Measurements from ENCODE around the gene FITM1. TPM values are rescaled to one million over a fixed set of nuclear protein-coding genes. Genes with fewer than 3 reads are reported as not detected.

Gene FITM1
- polyA plus RNA-seq, 1 of the 3 experiments (the other 2 are of a cell fraction): 0.12 TPM

DNA sequence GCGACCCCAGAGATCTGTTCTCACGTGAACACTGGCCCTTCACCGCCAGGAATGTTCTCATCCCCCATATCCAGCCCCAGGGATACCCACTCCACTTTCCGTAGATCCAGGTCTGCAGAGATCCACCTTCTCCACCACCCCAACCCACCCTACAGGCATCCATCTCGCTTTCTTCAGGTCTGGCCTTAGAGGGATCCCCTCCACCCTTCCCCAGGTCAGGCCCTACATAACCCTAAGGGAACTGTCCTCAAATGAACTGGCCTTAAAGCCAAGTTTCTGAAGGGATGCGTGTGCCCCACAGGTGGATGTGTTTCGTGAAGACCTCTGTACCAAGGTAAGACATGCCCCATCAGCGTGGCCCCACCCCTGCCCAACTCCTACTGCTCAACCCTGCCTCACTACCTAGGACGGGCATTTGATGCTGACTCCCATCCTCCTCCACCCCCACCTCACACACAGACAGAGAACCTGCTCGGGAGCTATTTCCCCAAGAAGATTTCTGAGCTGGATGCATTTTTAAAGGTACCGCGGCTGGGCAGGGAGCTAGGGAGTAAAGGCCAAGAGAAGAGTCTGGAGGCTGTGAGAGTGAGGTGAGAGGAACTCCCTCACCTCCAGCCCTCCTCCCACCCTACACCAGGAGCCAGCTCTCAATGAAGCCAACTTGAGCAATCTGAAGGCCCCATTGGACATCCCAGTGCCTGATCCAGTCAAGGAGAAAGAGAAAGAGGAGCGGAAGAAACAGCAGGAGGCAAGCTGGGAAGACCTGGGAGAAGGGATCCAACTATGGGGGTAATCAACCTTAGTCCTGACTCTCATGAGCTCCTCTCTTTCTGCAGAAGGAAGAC, 6.4 kb downstream of the FITM1 start:
- Histone ChIP-seq H3K4me2 (peak overlapping the region; percentile 82), H3K27ac (ENCODE audit: low read depth in 2 of 2, low read length in 1 of 2) (peak overlapping the region in 1 of 2 experiments; percentile 64; a peak in 1 of 4 replicates), H4K20me1 (ENCODE audit: insufficient read depth) (no peaks in the 10 kb centered on the region), H3K36me3 (replicated peaks in 1 of 2; ENCODE audit: control insufficient read depth in 1 of 2, insufficient read depth in 2 of 2, low read length in 1 of 2) (peaks cover 21 to 24% of the 10 kb centered on the region in 2 experiments), H3K4me3 (ENCODE audit: low read depth in 2 of 2, low read length in 1 of 2) (peak overlapping the region; percentile 82 to 91), H3K9me2 (no peaks in the 10 kb centered on the region), H3F3A (replicated peaks; ENCODE audit: insufficient read depth) (peaks cover 10% of the 10 kb centered on the region), H2AFZ (ENCODE audit: low read depth) (no peak overlapping the region), H3K9ac (peak overlapping the region; percentile 94), H3K9me3 (no peaks in the 10 kb centered on the region), H3K27me3 (ENCODE audit: insufficient read depth) (no peaks in the 10 kb centered on the region), H3K79me2 (ENCODE audit: insufficient read depth) (peaks cover 33% of the 10 kb centered on the region), H3K4me1 (ENCODE audit: control insufficient read depth in 1 of 2, insufficient read depth in 2 of 2, low read depth in 1 of 2, low read length in 1 of 2) (peaks cover 6 to 31% of the 10 kb centered on the region in 2 experiments; a peak in 3 of 4 replicates)
- TF ChIP-seq TAF1 (IDR thresholded peaks at IDR 0.05; ENCODE audit: borderline replicate concordance, low read depth, low read length): no peak
- no peak for TF ChIP-seq IRF3 (IDR thresholded peaks at IDR 0.05; ENCODE audit: low read depth, low read length)
- no peak for TF ChIP-seq CHD2 (IDR thresholded peaks at IDR 0.05; ENCODE audit: low read length, partially characterized antibody)
- TF ChIP-seq POLR2AphosphoS5 (IDR thresholded peaks at IDR 0.05; ENCODE audit: low read depth, low read length): no peak
- TF ChIP-seq FOXJ3 (CRISPR knock-in tag; IDR thresholded peaks at IDR 0.05): no peak
- TF ChIP-seq RFX5 (IDR thresholded peaks at IDR 0.05; ENCODE audit: low read length): no peak
- no peak for TF ChIP-seq GATA2 (CRISPR knock-in tag; IDR thresholded peaks at IDR 0.05)
- TF ChIP-seq RCOR1 (IDR thresholded peaks at IDR 0.05; ENCODE audit: low read length): no peak
- TF ChIP-seq, protein P1, sequence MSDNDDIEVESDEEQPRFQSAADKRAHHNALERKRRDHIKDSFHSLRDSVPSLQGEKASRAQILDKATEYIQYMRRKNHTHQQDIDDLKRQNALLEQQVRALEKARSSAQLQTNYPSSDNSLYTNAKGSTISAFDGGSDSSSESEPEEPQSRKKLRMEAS (IDR thresholded peaks at IDR 0.05; ENCODE audit: low read depth): no peak
- no peak for TF ChIP-seq REST (IDR thresholded peaks at IDR 0.05; ENCODE audit: low read depth, low read length)
- no peak for TF ChIP-seq FOSL2 (IDR thresholded peaks at IDR 0.05; ENCODE audit: borderline replicate concordance, low read depth)
- TF ChIP-seq, protein P2, sequence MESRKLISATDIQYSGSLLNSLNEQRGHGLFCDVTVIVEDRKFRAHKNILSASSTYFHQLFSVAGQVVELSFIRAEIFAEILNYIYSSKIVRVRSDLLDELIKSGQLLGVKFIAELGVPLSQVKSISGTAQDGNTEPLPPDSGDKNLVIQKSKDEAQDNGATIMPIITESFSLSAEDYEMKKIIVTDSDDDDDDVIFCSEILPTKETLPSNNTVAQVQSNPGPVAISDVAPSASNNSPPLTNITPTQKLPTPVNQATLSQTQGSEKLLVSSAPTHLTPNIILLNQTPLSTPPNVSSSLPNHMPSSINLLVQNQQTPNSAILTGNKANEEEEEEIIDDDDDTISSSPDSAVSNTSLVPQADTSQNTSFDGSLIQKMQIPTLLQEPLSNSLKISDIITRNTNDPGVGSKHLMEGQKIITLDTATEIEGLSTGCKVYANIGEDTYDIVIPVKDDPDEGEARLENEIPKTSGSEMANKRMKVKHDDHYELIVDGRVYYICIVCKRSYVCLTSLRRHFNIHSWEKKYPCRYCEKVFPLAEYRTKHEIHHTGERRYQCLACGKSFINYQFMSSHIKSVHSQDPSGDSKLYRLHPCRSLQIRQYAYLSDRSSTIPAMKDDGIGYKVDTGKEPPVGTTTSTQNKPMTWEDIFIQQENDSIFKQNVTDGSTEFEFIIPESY (IDR thresholded peaks at IDR 0.05; ENCODE audit: borderline replicate concordance, low read depth): no peak
- TF ChIP-seq SIN3A (IDR thresholded peaks at IDR 0.05; ENCODE audit: borderline replicate concordance, low read depth, low read length): no peak
- TF ChIP-seq, protein P3, sequence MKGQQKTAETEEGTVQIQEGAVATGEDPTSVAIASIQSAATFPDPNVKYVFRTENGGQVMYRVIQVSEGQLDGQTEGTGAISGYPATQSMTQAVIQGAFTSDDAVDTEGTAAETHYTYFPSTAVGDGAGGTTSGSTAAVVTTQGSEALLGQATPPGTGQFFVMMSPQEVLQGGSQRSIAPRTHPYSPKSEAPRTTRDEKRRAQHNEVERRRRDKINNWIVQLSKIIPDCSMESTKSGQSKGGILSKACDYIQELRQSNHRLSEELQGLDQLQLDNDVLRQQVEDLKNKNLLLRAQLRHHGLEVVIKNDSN (IDR thresholded peaks at IDR 0.05; ENCODE audit: borderline replicate concordance, low read depth): no peak
- CTCF ChIA-PET: interaction anchor here (0.7 to 4.7 kb wide), 6 partner anchors 11 to 46 kb away, joined by 3 to 22 read pairs (median 4); partner anchors contain the start of genes DCAF11, IRF9, NRL and PCK2
- no peak for DNase-seq
- 49% methylated on average over 13 of the region's 13 CpGs for whole genome bisulfite sequencing (ENCODE audit: low lambda C conversion rate)
- POLR2A ChIA-PET: interaction anchor here (0.6 to 3.0 kb wide), 7 partner anchors 8 to 1261 kb away, joined by 3 to 21 read pairs (median 5); partner anchors contain the start of genes DCAF11, IRF9, NRL and PSME2

Data from SK-N-SH (cell line).